HCT116 (cell line): Measurements from ENCODE around the gene CCL8. TPM values are rescaled to one million over a fixed set of nuclear protein-coding genes. Genes with fewer than 3 reads are reported as not detected.
"Not testable (repeated sequence)": the region's sequence is repeated elsewhere in the genome, so short reads cannot be mapped to it uniquely, and the experiment has no call there.

ENCODE experiments used
- ATAC-seq: fragments of 200-7000 bp; cut with Tn5 transposase; 2 replicates; pipeline ENCODE4 v1.9.1; 2020; ENCODE audit warnings: mild to moderate bottlenecking, moderate library complexity
- BruUV-seq: library from RNA; stranded (reverse); fragments of 400-500 nt; replicated peaks from 2 replicates; lab custom pipeline; 2021; lab: Mats Ljungman, UMichigan
- CTCF ChIA-PET: fragments of 300-600 bp; sonication (Branson Sonifier 250); formaldehyde crosslinking; loops from one replicate; lab custom pipeline; 2021; ENCODE audit warnings: antibody characterized with exemption; lab: Charles Lee
- POLR2A ChIA-PET: fragments of 300-600, 350-600 bp; sonication (Branson Sonifier 250); formaldehyde crosslinking; loops from one replicate; lab custom pipeline; 2021; ENCODE audit warnings: antibody characterized with exemption; lab: Charles Lee
- RAD21 ChIA-PET, 2 experiments: fragments of 300-600 bp; sonication (Branson Sonifier 250); formaldehyde crosslinking; loops; one replicate each; lab custom pipeline; 2023; ENCODE audit warnings: low total read pairs in 2 of 2; ENCODE audit not compliant: uncharacterized antibody in 2 of 2, unreplicated experiment in 2 of 2, low non-redundant PET in 1 of 2; lab: Charles Lee
- DNase-seq: peaks from one replicate; pipeline ENCODE4 v3.0.0-alpha.2; 2010; ENCODE audit warnings: low read depth, low spot score
- H2AFZ ChIP-seq: fragments of 200-600 bp; shearing (Covaris generic), sonication (generic); 2 replicates; pipeline ENCODE4 v1.6.1; 2017; ENCODE audit warnings: low read depth, mixed run types, mixed read lengths, antibody characterized with exemption, low read length; ENCODE audit not compliant: poor library complexity, severe bottlenecking
- H3K27ac ChIP-seq: 2 replicates; pipeline ENCODE4 v1.5.1; 2012; ENCODE audit warnings: low read depth, low read length
- H3K27me3 ChIP-seq: fragments of 200-600 bp; sonication (generic); 2 replicates; pipeline ENCODE4 v1.6.1; 2016; ENCODE audit warnings: mixed run types, low read length, mixed read lengths; ENCODE audit not compliant: insufficient read depth
- H3K36me3 ChIP-seq, 2 experiments: fragments of 200-500 bp in 1 of 2; fragments of 200-600 bp in 1 of 2; sonication (Bioruptor generic) in 1 of 2; sonication (generic) in 1 of 2; 2 replicates each; pipeline versions ENCODE4 v1.5.1 to v1.6.1; 2014 to 2016; ENCODE audit warnings: low read length in 2 of 2, inconsistent platforms in 1 of 2, mixed read lengths in 1 of 2, mixed run types in 1 of 2; ENCODE audit not compliant: insufficient read depth in 2 of 2, control insufficient read depth in 1 of 2
- H3K4me1 ChIP-seq, 2 experiments: fragments of 200-600 bp in 1 of 2; sonication (generic) in 1 of 2; 2 replicates each; pipeline versions ENCODE4 v1.5.1 to v1.6.1; 2012 to 2017; ENCODE audit warnings: low read length in 2 of 2, inconsistent platforms in 1 of 2, mild to moderate bottlenecking in 1 of 2, mixed read lengths in 1 of 2, mixed run types in 1 of 2, moderate library complexity in 1 of 2; ENCODE audit not compliant: insufficient read depth in 2 of 2, control insufficient read depth in 1 of 2
- H3K4me2 ChIP-seq: fragments of 200-600 bp; sonication (generic); 2 replicates; pipeline ENCODE4 v1.6.1; 2017; ENCODE audit warnings: mixed run types, low read length, mixed read lengths
- H3K4me3 ChIP-seq, 2 experiments: fragments of 200-600 bp in 1 of 2; sonication (generic) in 1 of 2; replicated peaks in 1 of 2; 2 replicates each; pipeline ENCODE4 v1.5.1; 2011 to 2016; ENCODE audit warnings: low read length in 2 of 2, control low read depth in 1 of 2, low read depth in 1 of 2, mild to moderate bottlenecking in 1 of 2, mixed read lengths in 1 of 2, mixed run types in 1 of 2
- H3K79me2 ChIP-seq: fragments of 200-600 bp; sonication (generic); 2 replicates; pipeline ENCODE4 v1.6.1; 2017; ENCODE audit warnings: mild to moderate bottlenecking, mixed run types, low read length, moderate library complexity, mixed read lengths; ENCODE audit not compliant: insufficient read depth
- H3K9ac ChIP-seq: fragments of 200-600 bp; sonication (generic); 2 replicates; pipeline ENCODE4 v1.6.1; 2016; ENCODE audit warnings: low read length, mixed read lengths
- H3K9me2 ChIP-seq: fragments of 200-600 bp; sonication (generic), shearing (Covaris generic); 2 replicates; pipeline ENCODE4 v1.6.1; 2017; ENCODE audit warnings: mixed run types, mild to moderate bottlenecking, moderate library complexity; ENCODE audit not compliant: insufficient read depth
- H3K9me3 ChIP-seq, 2 experiments: fragments of 200-500 bp in 1 of 2; fragments of 200-600 bp in 1 of 2; sonication (Bioruptor generic) in 1 of 2; sonication (generic) in 1 of 2; 2 replicates each; pipeline ENCODE4 v1.6.1; 2014 to 2017; ENCODE audit warnings: low read length in 2 of 2, mixed read lengths in 2 of 2, inconsistent platforms in 1 of 2, low read depth in 1 of 2, mild to moderate bottlenecking in 1 of 2, mixed run types in 1 of 2, moderate library complexity in 1 of 2; ENCODE audit not compliant: control insufficient read depth in 1 of 2, insufficient read depth in 1 of 2
- H4K20me1 ChIP-seq: fragments of 200-600 bp; sonication (generic), shearing (Covaris generic); 2 replicates; pipeline ENCODE4 v1.6.1; 2017; ENCODE audit warnings: mixed run types, mild to moderate bottlenecking, moderate library complexity; ENCODE audit not compliant: insufficient read depth
- CBX3 ChIP-seq: IDR thresholded peaks from 2 replicates; pipeline ENCODE4 v1.6.1; 2012; ENCODE audit warnings: low read depth
- CTCF ChIP-seq, 3 experiments: fragments of 200-600 bp in 1 of 3; sonication (generic) in 1 of 3; IDR thresholded peaks in 2 of 3; conservative IDR thresholded peaks in 1 of 3; 2 replicates each; pipeline ENCODE4 v1.5.1; 2012 to 2017; ENCODE audit warnings: low read depth in 2 of 3, low read length in 2 of 3, antibody characterized with exemption in 1 of 3, borderline replicate concordance in 1 of 3, control low read depth in 1 of 3, mild to moderate bottlenecking in 1 of 3, mixed read lengths in 1 of 3, mixed run types in 1 of 3, moderate library complexity in 1 of 3; ENCODE audit not compliant: insufficient read depth in 1 of 3
- ELF1 ChIP-seq: IDR thresholded peaks from 2 replicates; pipeline ENCODE4 v1.6.1; 2012; ENCODE audit warnings: low read depth, borderline replicate concordance
- EZH2 ChIP-seq: fragments of 200-600 bp; sonication (generic); IDR thresholded peaks from 2 replicates; pipeline ENCODE4 v1.6.1; 2017; ENCODE audit warnings: antibody characterized with exemption, mixed run types
- FOSL1 ChIP-seq: IDR thresholded peaks from 2 replicates; pipeline ENCODE4 v1.6.1; 2012; ENCODE audit warnings: low read depth
- JUND ChIP-seq: IDR thresholded peaks from 2 replicates; pipeline ENCODE4 v1.6.1; 2012
- MAX ChIP-seq: IDR thresholded peaks from 2 replicates; pipeline ENCODE4 v1.6.1; 2012
- POLR2A ChIP-seq: IDR thresholded peaks from 2 replicates; pipeline ENCODE4 v1.7.0; 2011; ENCODE audit warnings: borderline replicate concordance; ENCODE audit not compliant: insufficient read depth, insufficient read length; ENCODE audit errors: extremely low read depth
- POLR2AphosphoS5 ChIP-seq: IDR thresholded peaks from 2 replicates; pipeline ENCODE4 v1.6.1; 2011; ENCODE audit warnings: mild to moderate bottlenecking, low read depth, low read length, moderate library complexity
- RAD21 ChIP-seq: IDR thresholded peaks from 2 replicates; pipeline ENCODE4 v1.6.1; 2012; ENCODE audit warnings: low read depth, mild to moderate bottlenecking
- SP1 ChIP-seq: IDR thresholded peaks from 2 replicates; pipeline ENCODE4 v1.6.1; 2012; ENCODE audit warnings: low read depth
- YY1 ChIP-seq: IDR thresholded peaks from 2 replicates; pipeline ENCODE4 v1.6.1; 2011; ENCODE audit warnings: low read length, low read depth, moderate library complexity, mild to moderate bottlenecking; ENCODE audit not compliant: insufficient replicate concordance; ENCODE audit errors: extremely low read depth
- ZNF274 ChIP-seq: fragments of 200-500 bp; sonication (Bioruptor generic); IDR thresholded peaks from 2 replicates; pipeline ENCODE4 v1.6.1; 2014; ENCODE audit warnings: mild to moderate bottlenecking, low read depth, low read length, inconsistent platforms
- intact Hi-C: fragments of 100-400 bp; cut with micrococcal nuclease; formaldehyde crosslinking; loops from 2 replicates; pipeline ENCODE4 v1.10.0; 2022
- total RNA-seq: library from RNA; stranded (reverse); gene quantifications from one replicate; pipeline ENCODE4 v1.2.1, GENCODE V29; 2021; ENCODE audit not compliant: unreplicated experiment

The CCL8 gene
- total RNA-seq, 1 experiment from 2014 or later = not detected

GRCh38 chr17:34318474-34318873 is 761 bp upstream of the CCL8 start:
- no peaks in the 10 kb centered on the region for H3K9me3 ChIP-seq
- H3K4me2 ChIP-seq = no peak overlapping the region
- POLR2A ChIA-PET = no interaction called here
- CTCF ChIA-PET = interaction anchor here (0.8 kb wide), 1 partner anchor 43 kb away, joined by 3 read pairs; no protein-coding TSS in a partner anchor
- peak; percentile 4 for DNase-seq
- H4K20me1 ChIP-seq = no peaks in the 10 kb centered on the region
- H3K9me2 ChIP-seq = no peaks in the 10 kb centered on the region
- no peak overlapping the region for H2AFZ ChIP-seq
- RAD21 ChIA-PET = no interaction called here
- no peaks in the 10 kb centered on the region for H3K79me2 ChIP-seq
- BruUV-seq = no TSS peak
- peak; percentile 52; the same call in 1 of the 2 replicates for ATAC-seq
- TF ChIP-seq POLR2A (no peak), CTCF (IDR thresholded peaks at IDR 0.05 in 2 of 3, conservative IDR thresholded peaks at IDR 0.05 in 1 of 3; ENCODE audit: borderline replicate concordance in 1 of 3, insufficient read depth in 1 of 3, low read depth in 2 of 3, low read length in 2 of 3) (peak in 2 of 3 experiments; percentile 17 to 25; a peak in 2 of 6 replicates)
- no peaks in the 10 kb centered on the region for H3K4me1 ChIP-seq
- H3K9ac ChIP-seq = no peak overlapping the region
- intact Hi-C loops = no loop called here
- H3K36me3 ChIP-seq = no peaks in the 10 kb centered on the region
- H3K4me3 ChIP-seq = no peak overlapping the region
- peaks cover 8% of the 10 kb centered on the region; the same call in 1 of the 2 replicates for H3K27me3 ChIP-seq
- no peak overlapping the region for H3K27ac ChIP-seq

GRCh38 chr17:34321964-34322363 is 2.7 kb downstream of the CCL8 start:
- no TSS peak for BruUV-seq
- Histone ChIP-seq H3K4me2 (no peak overlapping the region), H3K9ac (no peak overlapping the region), H3K9me2 (no peaks in the 10 kb centered on the region), H3K27ac (no peak overlapping the region), H3K36me3 (no peaks in the 10 kb centered on the region), H3K4me1 (no peaks in the 10 kb centered on the region), H4K20me1 (no peaks in the 10 kb centered on the region), H3K4me3 (no peak overlapping the region), H2AFZ (no peak overlapping the region), H3K79me2 (no peaks in the 10 kb centered on the region), H3K27me3 (no peaks in the 10 kb centered on the region), H3K9me3 (no peaks in the 10 kb centered on the region)
- RAD21 ChIA-PET = no interaction called here
- DNase-seq (no peak), ATAC-seq (no peak)
- CTCF ChIA-PET = no interaction called here
- intact Hi-C loops = loop anchor here (10.0 kb wide), 1 partner anchor 63 kb away; no protein-coding TSS in a partner anchor
- TF ChIP-seq FOSL1 (no peak), EZH2 (no peak), CBX3 (no peak), POLR2AphosphoS5 (no peak), RAD21 (no peak), SP1 (no peak), ZNF274 (no peak), ELF1 (no peak), JUND (no peak), MAX (no peak), YY1 (no peak)
- POLR2A ChIA-PET = no interaction called here

GRCh38 chr17:34327580-34327979 is 8.3 kb downstream of the CCL8 start:
- H3K4me3 ChIP-seq, BruUV-seq, POLR2A ChIA-PET, H2AFZ ChIP-seq, H3K9ac ChIP-seq, H3K4me1 ChIP-seq, H3K79me2 ChIP-seq, ATAC-seq, RAD21 ChIA-PET, H3K4me2 ChIP-seq, H3K9me3 ChIP-seq, CTCF ChIA-PET, H3K9me2 ChIP-seq, DNase-seq, H4K20me1 ChIP-seq, H3K27ac ChIP-seq, H3K27me3 ChIP-seq, H3K36me3 ChIP-seq: not testable (repeated sequence)
- intact Hi-C loops = loop anchor here (10.0 kb wide), 1 partner anchor 57 kb away; no protein-coding TSS in a partner anchor
